SK-N-SH (cell line): ENCODE results near the gene DGKI.

Experiments
- FOXJ3 ChIP-seq: sonication (generic); formaldehyde crosslinking; IDR thresholded peaks from 2 replicates; pipeline ENCODE4 v1.5.1; 2020; ENCODE audit warnings: mild to moderate bottlenecking, missing genetic modification reagents
- RCOR1 ChIP-seq: fragments of 150-350 bp; IDR thresholded peaks from 2 replicates; pipeline ENCODE4 v1.6.1; 2017; ENCODE audit warnings: antibody characterized with exemption, low read length
- TAF1 ChIP-seq: IDR thresholded peaks from 2 replicates; pipeline ENCODE4 v1.6.1; 2012; ENCODE audit warnings: low read depth, mild to moderate bottlenecking, low read length, moderate library complexity, borderline replicate concordance
- TF ChIP-seq, protein P1 (sequence below): fragments of 200-600 bp; sonication (generic); IDR thresholded peaks from 2 replicates; pipeline ENCODE4 v1.6.1; 2017; ENCODE audit warnings: antibody characterized with exemption, mild to moderate bottlenecking, moderate library complexity
- TF ChIP-seq, protein P2 (sequence below): IDR thresholded peaks from 2 replicates; pipeline ENCODE4 v1.4.0; 2012; ENCODE audit warnings: low read depth

DNA sequence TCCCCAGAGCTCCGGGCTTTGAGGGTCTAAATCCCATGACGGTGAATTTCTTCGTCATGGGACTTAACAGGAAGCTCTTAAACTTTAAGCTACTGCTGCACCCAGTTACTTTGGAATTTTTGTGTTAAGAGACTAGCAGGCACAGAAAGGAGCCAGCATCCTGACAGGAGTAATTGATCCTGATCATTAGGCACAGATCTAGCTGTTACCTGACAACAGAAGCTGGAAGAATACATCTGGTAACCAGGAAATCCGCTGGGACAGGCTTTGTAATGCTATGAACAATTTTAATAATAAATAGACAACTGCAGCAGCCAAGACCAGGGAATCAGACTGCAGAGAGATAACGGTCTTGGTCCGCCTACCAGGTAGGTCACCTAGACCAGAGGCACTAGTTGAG is 210.9 kb downstream of the DGKI start:
- TF ChIP-seq, protein P1, sequence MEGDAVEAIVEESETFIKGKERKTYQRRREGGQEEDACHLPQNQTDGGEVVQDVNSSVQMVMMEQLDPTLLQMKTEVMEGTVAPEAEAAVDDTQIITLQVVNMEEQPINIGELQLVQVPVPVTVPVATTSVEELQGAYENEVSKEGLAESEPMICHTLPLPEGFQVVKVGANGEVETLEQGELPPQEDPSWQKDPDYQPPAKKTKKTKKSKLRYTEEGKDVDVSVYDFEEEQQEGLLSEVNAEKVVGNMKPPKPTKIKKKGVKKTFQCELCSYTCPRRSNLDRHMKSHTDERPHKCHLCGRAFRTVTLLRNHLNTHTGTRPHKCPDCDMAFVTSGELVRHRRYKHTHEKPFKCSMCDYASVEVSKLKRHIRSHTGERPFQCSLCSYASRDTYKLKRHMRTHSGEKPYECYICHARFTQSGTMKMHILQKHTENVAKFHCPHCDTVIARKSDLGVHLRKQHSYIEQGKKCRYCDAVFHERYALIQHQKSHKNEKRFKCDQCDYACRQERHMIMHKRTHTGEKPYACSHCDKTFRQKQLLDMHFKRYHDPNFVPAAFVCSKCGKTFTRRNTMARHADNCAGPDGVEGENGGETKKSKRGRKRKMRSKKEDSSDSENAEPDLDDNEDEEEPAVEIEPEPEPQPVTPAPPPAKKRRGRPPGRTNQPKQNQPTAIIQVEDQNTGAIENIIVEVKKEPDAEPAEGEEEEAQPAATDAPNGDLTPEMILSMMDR = no peak
- TF ChIP-seq, protein P2, sequence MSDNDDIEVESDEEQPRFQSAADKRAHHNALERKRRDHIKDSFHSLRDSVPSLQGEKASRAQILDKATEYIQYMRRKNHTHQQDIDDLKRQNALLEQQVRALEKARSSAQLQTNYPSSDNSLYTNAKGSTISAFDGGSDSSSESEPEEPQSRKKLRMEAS = no peak
- TF ChIP-seq TAF1 (no peak), FOXJ3 (no peak), RCOR1 (no peak)
